ENCODE data around the gene CPLANE2. TPM values are rescaled to one million over a fixed set of nuclear protein-coding genes. Genes with fewer than 3 reads are reported as not detected.
"Not testable (repeated sequence)": the region's sequence is repeated elsewhere in the genome, so short reads cannot be mapped to it uniquely, and the experiment has no call there.

The CPLANE2 gene
- total RNA-seq, 1 donor from 2014 or later = 12.3 TPM

GRCh38 chr1:16258591-16259135 lies 21.7 kb upstream of the CPLANE2 start:
- no peak for DNase-seq (ENCODE audit: low spot score)
- Mint-ChIP-seq H3K36me3 (ENCODE audit: low read depth) (peaks cover 12% of the 10 kb centered on the region), H3K9me3 (ENCODE audit: low read depth) (no peaks in the 10 kb centered on the region), H3K27me3 (ENCODE audit: low read depth) (no peaks in the 10 kb centered on the region), H3K4me1 (ENCODE audit: low read depth) (peaks cover 20% of the 10 kb centered on the region), H3K27ac (ENCODE audit: unreplicated experiment) (no peak overlapping the region), H3K4me3 (ENCODE audit: unreplicated experiment) (no peak overlapping the region)
- no peak for TF ChIP-seq CTCF (IDR thresholded peaks at IDR 0.05)

GRCh38 chr1:16257968-16258367 lies 21.0 kb upstream of the CPLANE2 start:
- no peak for TF ChIP-seq CTCF (IDR thresholded peaks at IDR 0.05)
- no peaks in the 10 kb centered on the region for H3K27me3 Mint-ChIP-seq (ENCODE audit: low read depth)
- H3K4me1 Mint-ChIP-seq (ENCODE audit: low read depth) = peaks cover 22% of the 10 kb centered on the region
- H3K9me3 Mint-ChIP-seq (ENCODE audit: low read depth) = no peaks in the 10 kb centered on the region
- H3K27ac Mint-ChIP-seq (ENCODE audit: unreplicated experiment) = no peak overlapping the region
- no peak overlapping the region for H3K4me3 Mint-ChIP-seq (ENCODE audit: unreplicated experiment)
- H3K36me3 Mint-ChIP-seq (ENCODE audit: low read depth) = peaks cover 12% of the 10 kb centered on the region
- DNase-seq (ENCODE audit: low spot score) = no peak

- DNase-seq (ENCODE audit: low spot score); H3K4me3 Mint-ChIP-seq (ENCODE audit: unreplicated experiment); H3K27me3 Mint-ChIP-seq (ENCODE audit: low read depth); H3K27ac Mint-ChIP-seq (ENCODE audit: unreplicated experiment); H3K9me3 Mint-ChIP-seq (ENCODE audit: low read depth): not testable (repeated sequence)
- H3K4me1 Mint-ChIP-seq (ENCODE audit: low read depth) = peaks cover 22% of the 10 kb centered on the region
- peaks cover 15% of the 10 kb centered on the region for H3K36me3 Mint-ChIP-seq (ENCODE audit: low read depth)
Observed at GRCh38 chr1:16257556-16257955, 20.6 kb upstream of the CPLANE2 start.

- no peak for TF ChIP-seq CTCF (IDR thresholded peaks at IDR 0.05)
- H3K4me3 Mint-ChIP-seq (ENCODE audit: unreplicated experiment) = no peak overlapping the region
Observed at GRCh38 chr1:16256478-16256877, 19.5 kb upstream of the CPLANE2 start.

GRCh38 chr1:16254263-16254928 lies 17.4 kb upstream of the CPLANE2 start:
- Mint-ChIP-seq H3K27ac (ENCODE audit: unreplicated experiment) (no peak overlapping the region), H3K27me3 (ENCODE audit: low read depth) (no peaks in the 10 kb centered on the region), H3K36me3 (ENCODE audit: low read depth) (peaks cover 24% of the 10 kb centered on the region), H3K9me3 (ENCODE audit: low read depth) (no peaks in the 10 kb centered on the region), H3K4me3 (ENCODE audit: unreplicated experiment) (no peak overlapping the region), H3K4me1 (ENCODE audit: low read depth) (peaks cover 28% of the 10 kb centered on the region)
- no peak for DNase-seq (ENCODE audit: low spot score)
- no peak for TF ChIP-seq CTCF (IDR thresholded peaks at IDR 0.05)

More at GRCh38 chr1:16256478-16256877, 19.5 kb upstream of the CPLANE2 start:
- H3K27ac Mint-ChIP-seq (ENCODE audit: unreplicated experiment) = no peak overlapping the region
- H3K36me3 Mint-ChIP-seq (ENCODE audit: low read depth) = peaks cover 20% of the 10 kb centered on the region
- no peaks in the 10 kb centered on the region for H3K27me3 Mint-ChIP-seq (ENCODE audit: low read depth)
- no peak for DNase-seq (ENCODE audit: low spot score)
- no peaks in the 10 kb centered on the region for H3K9me3 Mint-ChIP-seq (ENCODE audit: low read depth)
- peaks cover 22% of the 10 kb centered on the region for H3K4me1 Mint-ChIP-seq (ENCODE audit: low read depth)

Measured in chondrocyte (in vitro differentiated cells).